HG02610 (cell line): ENCODE measurements around the gene SLC15A4.
A peak's percentile ranks its signal among the peaks of the same experiment; 100 is the strongest.
"Not testable (repeated sequence)": the region's sequence is repeated elsewhere in the genome, so short reads cannot be mapped to it uniquely, and the experiment has no call there.

Source experiments
- ATAC-seq: cut with Tn5 transposase; IDR thresholded peaks from one replicate; pipeline ENCODE4 v1.9.1; 2021; ENCODE audit warnings: mild to moderate bottlenecking, moderate library complexity; ENCODE audit not compliant: unreplicated experiment

SLC15A4 gene

GRCh38 chr12:128815779-128816642 is 7.7 kb downstream of the SLC15A4 start:
- no peak for ATAC-seq

- ATAC-seq = no peak
Measured at GRCh38 chr12:128814411-128815261, 9.1 kb downstream of the SLC15A4 start.

- peak; percentile 47 for ATAC-seq
Measured at GRCh38 chr12:128813883-128814282, 9.9 kb downstream of the SLC15A4 start.

- no peak for ATAC-seq
Measured at GRCh38 chr12:128813392-128813791, 10.4 kb downstream of the SLC15A4 start.

GRCh38 chr12:128811806-128812205 is 12.0 kb downstream of the SLC15A4 start:
- ATAC-seq = no peak

- ATAC-seq = peak; percentile 83
Measured at GRCh38 chr12:128810182-128811127, 13.3 kb downstream of the SLC15A4 start.

- ATAC-seq = no peak
Measured at GRCh38 chr12:128808651-128809050, 15.1 kb downstream of the SLC15A4 start.

- ATAC-seq = no peak
Measured at GRCh38 chr12:128807161-128807724, 16.5 kb downstream of the SLC15A4 start.

- ATAC-seq = no peak
Measured at GRCh38 chr12:128806573-128806972, 17.2 kb downstream of the SLC15A4 start.

GRCh38 chr12:128805406-128805805 is 18.4 kb downstream of the SLC15A4 start:
- not testable (repeated sequence) for ATAC-seq

- ATAC-seq = no peak
Measured at GRCh38 chr12:128804762-128805161, 19.0 kb downstream of the SLC15A4 start.

- no peak for ATAC-seq
Measured at GRCh38 chr12:128803788-128804187, 20.0 kb downstream of the SLC15A4 start.

- ATAC-seq = no peak
Measured at GRCh38 chr12:128802756-128803155, 21.0 kb downstream of the SLC15A4 start.

- ATAC-seq = no peak
Measured at GRCh38 chr12:128801879-128802391, 21.8 kb downstream of the SLC15A4 start.

- no peak for ATAC-seq
Measured at GRCh38 chr12:128800606-128801005, 23.2 kb downstream of the SLC15A4 start.

GRCh38 chr12:128798571-128799341 is 25.0 kb downstream of the SLC15A4 start:
- ATAC-seq = no peak

GRCh38 chr12:128797119-128798118 is 26.3 kb downstream of the SLC15A4 start:
- peak; percentile 34 for ATAC-seq

GRCh38 chr12:128796439-128797118 is 27.2 kb downstream of the SLC15A4 start:
- ATAC-seq = no peak
